NT2/D1 (cell line): ENCODE measurements around the gene KLHL17.
"Not testable (repeated sequence)": the region's sequence is repeated elsewhere in the genome, so short reads cannot be mapped to it uniquely, and the experiment has no call there.

Experiments used
- DNase-seq: peaks from one replicate; pipeline ENCODE4 v3.0.0-alpha.2; 2011; ENCODE audit warnings: low read depth, low spot score
- H3K27me3 ChIP-seq: 2 replicates; pipeline ENCODE4 v1.6.0; 2011; ENCODE audit warnings: mild to moderate bottlenecking; ENCODE audit not compliant: insufficient read length, insufficient read depth
- H3K36me3 ChIP-seq: 2 replicates; pipeline ENCODE4 v1.6.1; 2011; ENCODE audit warnings: mild to moderate bottlenecking, low read length, mixed read lengths; ENCODE audit not compliant: insufficient read depth, insufficient read length
- H3K4me1 ChIP-seq: 2 replicates; pipeline ENCODE4 v1.5.1; 2011; ENCODE audit not compliant: insufficient read depth, insufficient read length
- H3K4me3 ChIP-seq: 2 replicates; pipeline ENCODE4 v1.5.1; 2011; ENCODE audit warnings: low read depth; ENCODE audit not compliant: insufficient read length
- H3K9ac ChIP-seq: 2 replicates; pipeline ENCODE4 v1.6.0; 2011; ENCODE audit warnings: low read depth; ENCODE audit not compliant: insufficient read length
- H3K9me3 ChIP-seq: 2 replicates; pipeline ENCODE4 v1.5.1; 2011; ENCODE audit warnings: mild to moderate bottlenecking, low read length; ENCODE audit not compliant: insufficient read depth
- SUZ12 ChIP-seq: IDR thresholded peaks from 2 replicates; pipeline ENCODE4 v1.6.1; 2011; ENCODE audit not compliant: insufficient read length, insufficient read depth; ENCODE audit errors: extremely low read depth
- YY1 ChIP-seq: IDR thresholded peaks from 2 replicates; pipeline ENCODE4 v1.6.1; 2011; ENCODE audit not compliant: insufficient read length, insufficient read depth
- ZNF274 ChIP-seq: IDR thresholded peaks from 2 replicates; pipeline ENCODE4 v1.6.1; 2011; ENCODE audit warnings: mild to moderate bottlenecking, low read depth, low read length

KLHL17 gene

DNA sequence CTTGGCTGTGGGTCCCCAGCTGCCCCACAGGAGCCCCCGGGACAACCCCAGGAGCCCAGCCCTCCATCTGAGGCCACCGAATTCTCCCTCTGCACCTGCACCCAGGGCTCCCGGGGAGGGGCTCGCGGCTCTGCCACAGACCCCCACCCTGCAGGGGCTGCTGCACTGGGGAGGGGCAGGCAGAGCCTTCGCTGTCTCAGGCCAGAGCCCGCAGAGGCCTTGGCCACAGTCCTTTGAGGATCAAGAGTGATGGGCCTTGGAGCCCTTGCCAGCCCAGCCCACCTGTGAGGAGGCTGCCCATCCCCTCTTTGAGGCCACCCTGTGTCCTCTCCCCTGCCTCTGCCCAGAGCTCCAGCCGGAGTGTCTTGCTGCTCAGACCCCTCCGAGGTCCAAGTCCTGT lies 15.0 kb downstream of the KLHL17 start:
- H3K9me3 ChIP-seq, result no peaks in the 10 kb centered on the region
- no peak for TF ChIP-seq YY1
- H3K27me3 ChIP-seq, result no peaks in the 10 kb centered on the region

DNA sequence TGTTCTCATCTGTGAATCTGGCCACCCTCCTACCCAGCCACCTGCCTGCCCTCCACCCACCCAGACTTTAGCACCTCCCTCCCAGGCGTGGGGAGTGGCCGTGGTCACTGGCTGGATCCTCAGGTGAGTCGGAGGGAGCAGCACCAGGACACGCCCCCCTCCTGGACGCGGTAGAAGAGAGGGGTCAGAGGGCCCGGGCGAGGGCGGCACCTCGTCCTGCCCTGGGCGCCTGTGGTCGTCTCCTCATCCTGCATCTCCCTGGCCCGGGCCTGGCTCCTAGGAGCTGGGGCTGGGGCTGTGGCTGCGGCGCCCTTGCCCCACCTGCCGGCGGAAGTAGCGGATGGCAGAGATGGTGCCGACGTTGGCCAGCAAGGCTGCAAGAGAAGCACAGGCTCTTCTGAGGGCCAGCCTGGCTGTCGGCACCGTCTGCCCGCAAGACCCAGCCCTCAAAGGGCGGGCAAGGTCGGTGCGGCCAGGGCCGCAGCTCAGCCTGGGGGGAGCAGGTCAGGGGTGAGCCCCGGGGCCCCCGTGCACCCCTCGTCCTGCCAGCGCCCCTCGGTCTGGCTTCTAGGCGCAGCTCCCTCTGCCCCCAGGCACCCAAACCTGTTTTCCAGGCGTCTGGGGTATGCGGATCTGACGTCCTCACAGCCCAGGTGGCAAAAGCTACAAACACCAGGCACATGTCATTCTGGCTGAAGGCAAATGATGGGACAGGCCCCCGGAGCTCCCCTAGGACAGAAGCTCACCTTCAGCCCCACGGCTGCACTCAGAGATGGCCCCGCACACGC lies 15.7 kb downstream of the KLHL17 start:
- no peaks in the 10 kb centered on the region for H3K27me3 ChIP-seq
- H3K9me3 ChIP-seq, result no peaks in the 10 kb centered on the region
- no peak overlapping the region for H3K9ac ChIP-seq
- H3K4me1 ChIP-seq, result peaks cover 2% of the 10 kb centered on the region
- DNase-seq, result no peak
- TF ChIP-seq ZNF274 (no peak), YY1 (no peak), SUZ12 (no peak)
- no peak overlapping the region for H3K4me3 ChIP-seq
- no peaks in the 10 kb centered on the region for H3K36me3 ChIP-seq

More for the DNA sequence above, 15.0 kb downstream of the KLHL17 start:
- H3K4me1 ChIP-seq, result peaks cover 3% of the 10 kb centered on the region
- no peaks in the 10 kb centered on the region for H3K36me3 ChIP-seq
- DNase-seq, result no peak
- no peak overlapping the region for H3K4me3 ChIP-seq
- no peak overlapping the region for H3K9ac ChIP-seq

DNA sequence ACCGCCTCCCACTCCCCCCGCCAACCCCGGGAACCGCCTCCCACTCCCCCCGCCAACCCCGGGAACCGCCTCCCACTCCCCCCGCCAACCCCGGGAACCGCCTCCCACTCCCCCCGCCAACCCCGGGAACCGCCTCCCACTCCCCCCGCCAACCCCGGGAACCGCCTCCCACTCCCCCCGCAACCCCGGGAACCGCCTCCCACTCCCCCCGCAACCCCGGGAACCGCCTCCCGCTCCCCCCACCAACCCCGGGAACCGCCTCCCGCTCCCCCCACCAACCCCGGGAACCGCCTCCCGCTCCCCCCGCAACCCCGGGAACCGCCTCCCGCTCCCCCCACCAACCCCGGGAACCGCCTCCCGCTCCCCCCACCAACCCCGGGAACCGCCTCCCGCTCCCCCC lies 16.4 kb downstream of the KLHL17 start:
- not testable (repeated sequence) for H3K9ac ChIP-seq, H3K9me3 ChIP-seq, DNase-seq, H3K4me3 ChIP-seq, H3K36me3 ChIP-seq, H3K27me3 ChIP-seq, H3K4me1 ChIP-seq

DNA sequence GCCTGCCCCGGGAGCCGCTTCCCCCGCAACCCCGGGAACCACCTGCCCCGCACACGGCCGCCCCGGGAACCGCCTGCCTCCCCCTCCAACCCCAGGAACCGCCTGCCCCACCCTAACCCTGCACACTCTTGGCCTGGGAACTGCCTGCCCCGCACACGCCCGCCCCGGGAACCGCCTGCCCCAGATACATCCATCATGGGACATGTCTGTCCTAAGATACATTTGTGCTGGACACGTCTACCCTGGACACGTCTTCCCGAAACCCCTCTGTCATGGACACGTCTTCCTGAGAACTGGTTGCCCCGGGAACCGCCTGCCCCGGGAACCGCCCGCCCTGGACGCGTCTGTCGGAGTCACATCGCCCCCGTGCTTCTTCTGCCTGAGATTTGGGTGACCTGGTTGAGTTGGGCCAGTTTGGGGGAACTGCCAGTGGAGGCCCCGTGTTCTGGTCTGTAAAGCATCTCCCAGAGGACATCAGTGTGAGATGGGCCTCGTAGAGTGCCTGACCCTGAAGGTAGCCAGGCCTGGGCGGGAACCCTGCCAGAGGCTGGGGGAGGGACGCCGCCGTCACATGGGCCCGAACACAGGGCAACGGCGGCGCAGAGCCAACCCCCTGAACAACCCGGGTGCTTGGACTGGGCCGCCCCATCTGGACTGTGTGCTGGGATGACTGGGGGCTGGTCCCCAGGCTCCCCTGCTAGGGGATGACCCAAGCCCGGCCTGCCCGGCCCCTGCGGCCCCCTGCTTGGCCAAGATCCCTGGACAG lies 17.9 kb downstream of the KLHL17 start:
- Histone ChIP-seq H3K4me3 (no peak overlapping the region), H3K27me3 (peaks cover 11% of the 10 kb centered on the region), H3K9me3 (no peaks in the 10 kb centered on the region), H3K4me1 (peaks cover 2% of the 10 kb centered on the region), H3K36me3 (no peaks in the 10 kb centered on the region), H3K9ac (no peak overlapping the region)
- TF ChIP-seq YY1 (no peak), ZNF274 (no peak), SUZ12 (no peak)
- no peak for DNase-seq

DNA sequence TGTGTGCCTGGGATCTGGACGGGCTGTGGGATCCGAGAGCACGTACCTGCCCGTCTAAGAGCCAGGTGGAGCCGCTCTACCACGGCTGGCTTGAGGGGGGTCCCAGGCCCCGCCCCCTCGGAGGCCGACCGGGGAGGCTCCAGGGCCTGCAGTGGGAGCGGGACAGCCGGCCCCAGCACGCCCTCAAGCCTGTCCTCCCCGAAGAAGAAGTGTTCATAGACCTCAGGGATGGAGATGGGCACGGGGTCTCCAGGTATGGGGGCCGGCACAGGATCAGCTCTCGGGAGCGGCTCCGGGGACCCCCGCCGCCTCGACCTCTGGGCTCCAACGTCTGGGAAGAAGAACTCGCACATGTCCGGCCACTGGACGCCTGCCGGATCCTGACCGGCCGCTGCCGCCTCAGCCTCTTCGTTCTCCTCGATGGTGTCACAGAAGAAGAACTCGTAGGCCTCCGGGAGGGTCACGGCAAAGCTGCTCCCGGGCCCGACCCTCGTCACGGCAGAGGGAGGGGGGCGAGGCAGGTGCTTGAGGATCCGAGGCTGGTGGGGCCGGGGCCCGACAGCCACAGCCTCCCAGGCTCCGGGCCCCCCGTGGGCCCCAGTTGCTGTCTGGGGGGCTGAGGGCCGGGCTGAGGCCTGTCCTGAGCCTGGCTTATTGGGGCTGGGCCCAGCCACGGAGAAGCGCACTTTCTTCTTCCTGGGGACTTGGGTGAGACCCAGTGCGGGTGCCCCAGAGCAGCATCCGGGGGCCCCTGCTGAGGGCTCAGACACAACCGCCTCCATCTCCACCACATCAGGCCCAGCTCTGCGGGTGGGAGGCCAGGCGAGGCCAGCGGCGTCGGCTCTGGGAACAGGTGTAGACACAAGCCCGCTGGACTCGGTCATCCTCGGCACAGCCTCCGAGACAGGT lies 18.7 kb downstream of the KLHL17 start:
- no peak for TF ChIP-seq SUZ12
- no peak for TF ChIP-seq YY1
- TF ChIP-seq ZNF274, result no peak
- peaks cover 2% of the 10 kb centered on the region for H3K4me1 ChIP-seq
- no peak for DNase-seq

DNA sequence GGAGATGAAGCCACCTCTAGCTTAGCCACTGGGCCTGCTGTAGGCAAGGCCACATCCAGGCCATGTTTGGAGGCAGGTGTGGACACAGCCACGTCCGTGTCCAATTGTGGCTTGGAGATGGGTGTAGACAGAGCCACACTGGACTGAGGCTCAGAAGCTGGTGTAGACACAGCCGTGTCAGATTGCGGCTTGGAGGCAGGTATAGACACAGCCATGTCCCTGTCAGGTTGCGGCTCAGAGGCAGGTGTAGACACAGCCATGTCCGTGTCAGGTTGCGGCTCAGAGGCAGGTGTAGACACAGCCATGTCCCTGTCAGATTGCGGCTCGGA lies 19.3 kb downstream of the KLHL17 start:
- TF ChIP-seq SUZ12 (no peak), YY1 (no peak), ZNF274 (no peak)
- H3K36me3 ChIP-seq, result no peaks in the 10 kb centered on the region
- DNase-seq, result no peak
- H3K4me3 ChIP-seq, result no peak overlapping the region
- H3K4me1 ChIP-seq, result peaks cover 2% of the 10 kb centered on the region
- no peaks in the 10 kb centered on the region for H3K9me3 ChIP-seq
- H3K9ac ChIP-seq, result no peak overlapping the region
- peaks cover 11% of the 10 kb centered on the region for H3K27me3 ChIP-seq

More for the DNA sequence above, 18.7 kb downstream of the KLHL17 start:
- Histone ChIP-seq H3K4me3 (no peak overlapping the region), H3K36me3 (no peaks in the 10 kb centered on the region), H3K9ac (no peak overlapping the region), H3K27me3 (peaks cover 11% of the 10 kb centered on the region), H3K9me3 (no peaks in the 10 kb centered on the region)

DNA sequence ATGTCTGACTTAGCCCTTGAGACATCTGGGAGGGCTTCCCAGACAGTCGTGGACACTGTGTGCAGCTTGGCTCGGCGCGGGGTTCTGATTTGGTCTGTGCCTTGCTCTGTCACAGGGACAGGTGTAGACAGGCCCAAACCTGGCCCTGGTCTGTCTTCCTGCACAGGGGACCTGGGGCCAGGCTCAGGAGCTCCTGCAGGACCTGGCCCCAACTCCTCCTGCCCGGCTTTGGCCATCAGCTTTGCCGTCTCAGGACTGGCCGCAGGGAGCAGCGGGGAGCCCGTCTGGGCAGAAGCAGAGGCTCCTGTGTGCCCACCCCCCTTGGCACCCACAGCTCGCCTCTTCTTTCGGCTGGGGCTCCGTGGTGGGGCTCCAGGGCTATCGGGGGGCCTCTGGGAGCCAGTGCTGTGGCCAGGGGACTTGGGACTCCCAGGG lies 19.8 kb downstream of the KLHL17 start:
- Histone ChIP-seq H3K9ac (no peak overlapping the region), H3K36me3 (no peaks in the 10 kb centered on the region), H3K4me3 (no peak overlapping the region), H3K9me3 (no peaks in the 10 kb centered on the region), H3K27me3 (peaks cover 12% of the 10 kb centered on the region), H3K4me1 (peaks cover 2% of the 10 kb centered on the region)
- no peak for DNase-seq
- TF ChIP-seq ZNF274 (no peak), SUZ12 (no peak), YY1 (no peak)
